HCT116 (cell line): ENCODE data around the gene ARHGAP10. TPM values are rescaled to one million over a fixed set of nuclear protein-coding genes. Genes with fewer than 3 reads are reported as not detected.

Experiments
- ATAC-seq: fragments of 200-7000 bp; cut with Tn5 transposase; 2 replicates; pipeline ENCODE4 v1.9.1; 2020; ENCODE audit warnings: mild to moderate bottlenecking, moderate library complexity
- BruUV-seq: library from RNA; stranded (reverse); fragments of 400-500 nt; replicated peaks from 2 replicates; lab custom pipeline; 2021; lab: Mats Ljungman, UMichigan
- CTCF ChIA-PET: fragments of 300-600 bp; sonication (Branson Sonifier 250); formaldehyde crosslinking; loops from one replicate; lab custom pipeline; 2021; ENCODE audit warnings: antibody characterized with exemption; lab: Charles Lee
- POLR2A ChIA-PET: fragments of 300-600, 350-600 bp; sonication (Branson Sonifier 250); formaldehyde crosslinking; loops from one replicate; lab custom pipeline; 2021; ENCODE audit warnings: antibody characterized with exemption; lab: Charles Lee
- RAD21 ChIA-PET, 2 experiments: fragments of 300-600 bp; sonication (Branson Sonifier 250); formaldehyde crosslinking; loops; one replicate each; lab custom pipeline; 2023; ENCODE audit warnings: low total read pairs in 2 of 2; ENCODE audit not compliant: uncharacterized antibody in 2 of 2, unreplicated experiment in 2 of 2, low non-redundant PET in 1 of 2; lab: Charles Lee
- DNase-seq: peaks from one replicate; pipeline ENCODE4 v3.0.0-alpha.2; 2010; ENCODE audit warnings: low read depth, low spot score
- H2AFZ ChIP-seq: fragments of 200-600 bp; shearing (Covaris generic), sonication (generic); 2 replicates; pipeline ENCODE4 v1.6.1; 2017; ENCODE audit warnings: low read depth, mixed run types, mixed read lengths, antibody characterized with exemption, low read length; ENCODE audit not compliant: poor library complexity, severe bottlenecking
- H3K27ac ChIP-seq: 2 replicates; pipeline ENCODE4 v1.5.1; 2012; ENCODE audit warnings: low read depth, low read length
- H3K27me3 ChIP-seq: fragments of 200-600 bp; sonication (generic); 2 replicates; pipeline ENCODE4 v1.6.1; 2016; ENCODE audit warnings: mixed run types, low read length, mixed read lengths; ENCODE audit not compliant: insufficient read depth
- H3K36me3 ChIP-seq, 2 experiments: fragments of 200-500 bp in 1 of 2; fragments of 200-600 bp in 1 of 2; sonication (Bioruptor generic) in 1 of 2; sonication (generic) in 1 of 2; 2 replicates each; pipeline versions ENCODE4 v1.5.1 to v1.6.1; 2014 to 2016; ENCODE audit warnings: low read length in 2 of 2, inconsistent platforms in 1 of 2, mixed read lengths in 1 of 2, mixed run types in 1 of 2; ENCODE audit not compliant: insufficient read depth in 2 of 2, control insufficient read depth in 1 of 2
- H3K4me1 ChIP-seq, 2 experiments: fragments of 200-600 bp in 1 of 2; sonication (generic) in 1 of 2; 2 replicates each; pipeline versions ENCODE4 v1.5.1 to v1.6.1; 2012 to 2017; ENCODE audit warnings: low read length in 2 of 2, inconsistent platforms in 1 of 2, mild to moderate bottlenecking in 1 of 2, mixed read lengths in 1 of 2, mixed run types in 1 of 2, moderate library complexity in 1 of 2; ENCODE audit not compliant: insufficient read depth in 2 of 2, control insufficient read depth in 1 of 2
- H3K4me2 ChIP-seq: fragments of 200-600 bp; sonication (generic); 2 replicates; pipeline ENCODE4 v1.6.1; 2017; ENCODE audit warnings: mixed run types, low read length, mixed read lengths
- H3K4me3 ChIP-seq, 2 experiments: fragments of 200-600 bp in 1 of 2; sonication (generic) in 1 of 2; replicated peaks in 1 of 2; 2 replicates each; pipeline ENCODE4 v1.5.1; 2011 to 2016; ENCODE audit warnings: low read length in 2 of 2, control low read depth in 1 of 2, low read depth in 1 of 2, mild to moderate bottlenecking in 1 of 2, mixed read lengths in 1 of 2, mixed run types in 1 of 2
- H3K79me2 ChIP-seq: fragments of 200-600 bp; sonication (generic); 2 replicates; pipeline ENCODE4 v1.6.1; 2017; ENCODE audit warnings: mild to moderate bottlenecking, mixed run types, low read length, moderate library complexity, mixed read lengths; ENCODE audit not compliant: insufficient read depth
- H3K9ac ChIP-seq: fragments of 200-600 bp; sonication (generic); 2 replicates; pipeline ENCODE4 v1.6.1; 2016; ENCODE audit warnings: low read length, mixed read lengths
- H3K9me2 ChIP-seq: fragments of 200-600 bp; sonication (generic), shearing (Covaris generic); 2 replicates; pipeline ENCODE4 v1.6.1; 2017; ENCODE audit warnings: mixed run types, mild to moderate bottlenecking, moderate library complexity; ENCODE audit not compliant: insufficient read depth
- H3K9me3 ChIP-seq, 2 experiments: fragments of 200-500 bp in 1 of 2; fragments of 200-600 bp in 1 of 2; sonication (Bioruptor generic) in 1 of 2; sonication (generic) in 1 of 2; 2 replicates each; pipeline ENCODE4 v1.6.1; 2014 to 2017; ENCODE audit warnings: low read length in 2 of 2, mixed read lengths in 2 of 2, inconsistent platforms in 1 of 2, low read depth in 1 of 2, mild to moderate bottlenecking in 1 of 2, mixed run types in 1 of 2, moderate library complexity in 1 of 2; ENCODE audit not compliant: control insufficient read depth in 1 of 2, insufficient read depth in 1 of 2
- H4K20me1 ChIP-seq: fragments of 200-600 bp; sonication (generic), shearing (Covaris generic); 2 replicates; pipeline ENCODE4 v1.6.1; 2017; ENCODE audit warnings: mixed run types, mild to moderate bottlenecking, moderate library complexity; ENCODE audit not compliant: insufficient read depth
- ATF3 ChIP-seq: IDR thresholded peaks from 2 replicates; pipeline ENCODE4 v1.6.1; 2012
- CBX3 ChIP-seq: IDR thresholded peaks from 2 replicates; pipeline ENCODE4 v1.6.1; 2012; ENCODE audit warnings: low read depth
- CEBPB ChIP-seq: IDR thresholded peaks from 2 replicates; pipeline ENCODE4 v1.6.1; 2012; ENCODE audit warnings: low read depth
- CTCF ChIP-seq, 3 experiments: fragments of 200-600 bp in 1 of 3; sonication (generic) in 1 of 3; IDR thresholded peaks in 2 of 3; conservative IDR thresholded peaks in 1 of 3; 2 replicates each; pipeline ENCODE4 v1.5.1; 2012 to 2017; ENCODE audit warnings: low read depth in 2 of 3, low read length in 2 of 3, antibody characterized with exemption in 1 of 3, borderline replicate concordance in 1 of 3, control low read depth in 1 of 3, mild to moderate bottlenecking in 1 of 3, mixed read lengths in 1 of 3, mixed run types in 1 of 3, moderate library complexity in 1 of 3; ENCODE audit not compliant: insufficient read depth in 1 of 3
- EGR1 ChIP-seq: IDR thresholded peaks from 2 replicates; pipeline ENCODE4 v1.6.1; 2012; ENCODE audit warnings: low read depth
- EZH2phosphoT487 ChIP-seq: fragments of 200-600 bp; IDR thresholded peaks from 2 replicates; pipeline ENCODE4 v1.6.1; 2018; ENCODE audit warnings: antibody characterized with exemption, borderline replicate concordance
- FOSL1 ChIP-seq: IDR thresholded peaks from 2 replicates; pipeline ENCODE4 v1.6.1; 2012; ENCODE audit warnings: low read depth
- JUND ChIP-seq: IDR thresholded peaks from 2 replicates; pipeline ENCODE4 v1.6.1; 2012
- POLR2A ChIP-seq: IDR thresholded peaks from 2 replicates; pipeline ENCODE4 v1.7.0; 2011; ENCODE audit warnings: borderline replicate concordance; ENCODE audit not compliant: insufficient read depth, insufficient read length; ENCODE audit errors: extremely low read depth
- RAD21 ChIP-seq: IDR thresholded peaks from 2 replicates; pipeline ENCODE4 v1.6.1; 2012; ENCODE audit warnings: low read depth, mild to moderate bottlenecking
- SIN3A ChIP-seq: IDR thresholded peaks from 2 replicates; pipeline ENCODE4 v1.6.1; 2012; ENCODE audit warnings: low read depth
- SRF ChIP-seq: IDR thresholded peaks from 2 replicates; pipeline ENCODE4 v1.6.1; 2012; ENCODE audit warnings: low read depth
- TCF7L2 ChIP-seq: IDR thresholded peaks from 2 replicates; pipeline ENCODE4 v1.7.0; 2011; ENCODE audit warnings: borderline replicate concordance, inconsistent platforms; ENCODE audit not compliant: insufficient read depth, insufficient read length; ENCODE audit errors: extremely low read depth
- YY1 ChIP-seq: IDR thresholded peaks from 2 replicates; pipeline ENCODE4 v1.6.1; 2011; ENCODE audit warnings: low read length, low read depth, moderate library complexity, mild to moderate bottlenecking; ENCODE audit not compliant: insufficient replicate concordance; ENCODE audit errors: extremely low read depth
- ZFX ChIP-seq: fragments of 450-650 bp; IDR thresholded peaks from 2 replicates; pipeline ENCODE4 v1.6.1; 2017
- ZNF274 ChIP-seq: fragments of 200-500 bp; sonication (Bioruptor generic); IDR thresholded peaks from 2 replicates; pipeline ENCODE4 v1.6.1; 2014; ENCODE audit warnings: mild to moderate bottlenecking, low read depth, low read length, inconsistent platforms
- intact Hi-C: fragments of 100-400 bp; cut with micrococcal nuclease; formaldehyde crosslinking; loops from 2 replicates; pipeline ENCODE4 v1.10.0; 2022
- total RNA-seq: library from RNA; stranded (reverse); gene quantifications from one replicate; pipeline ENCODE4 v1.2.1, GENCODE V29; 2021; ENCODE audit not compliant: unreplicated experiment
- TF ChIP-seq, protein P1 (sequence below): IDR thresholded peaks from 2 replicates; pipeline ENCODE4 v1.6.1; 2011; ENCODE audit warnings: mild to moderate bottlenecking, low read length, moderate library complexity; ENCODE audit not compliant: insufficient replicate concordance; ENCODE audit errors: extremely low read depth

Gene ARHGAP10
- total RNA-seq, 1 experiment from 2014 or later = 24.7 TPM

DNA sequence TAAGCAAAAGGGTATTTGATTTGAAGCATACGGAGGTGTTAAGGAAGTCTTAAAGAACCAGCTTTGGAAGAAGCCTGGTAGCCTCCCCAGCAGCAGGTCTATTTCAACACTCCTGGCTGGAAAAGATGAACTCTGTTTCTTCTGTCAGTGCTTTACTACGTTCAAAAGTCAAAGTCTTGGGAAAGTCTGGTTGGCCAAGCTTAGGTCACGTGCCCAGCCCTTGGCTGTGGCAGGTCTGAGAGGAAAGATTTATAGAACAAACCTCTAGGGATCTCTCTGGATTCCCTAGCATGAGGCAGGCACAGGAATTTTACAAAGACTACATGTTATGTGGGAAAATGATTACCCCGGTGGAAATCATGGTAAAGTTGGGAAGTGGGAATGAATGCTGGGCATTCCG, 8.6 kb upstream of the ARHGAP10 start:
- Histone ChIP-seq H3K4me2 (no peak overlapping the region), H3K27me3 (no peaks in the 10 kb centered on the region), H3K9ac (no peak overlapping the region), H2AFZ (no peak overlapping the region), H3K4me1 (peaks cover 11 to 28% of the 10 kb centered on the region in 2 experiments; a peak in 3 of 4 replicates), H3K9me2 (no peaks in the 10 kb centered on the region), H3K27ac (no peak overlapping the region), H3K36me3 (no peaks in the 10 kb centered on the region), H3K9me3 (no peaks in the 10 kb centered on the region), H4K20me1 (no peaks in the 10 kb centered on the region), H3K4me3 (no peak overlapping the region), H3K79me2 (no peaks in the 10 kb centered on the region)
- ATAC-seq (no peak), DNase-seq (no peak)
- ChIA-PET CTCF (no interaction called here), RAD21 (no interaction called here), POLR2A (no interaction called here)
- TF ChIP-seq JUND (no peak), SIN3A (no peak), ATF3 (no peak), TCF7L2 (no peak), CEBPB (no peak), RAD21 (no peak), ZFX (no peak), CTCF (IDR thresholded peaks at IDR 0.05 in 2 of 3, conservative IDR thresholded peaks at IDR 0.05 in 1 of 3; ENCODE audit: borderline replicate concordance in 1 of 3, insufficient read depth in 1 of 3, low read depth in 2 of 3, low read length in 2 of 3) (no peak), ZNF274 (no peak), SRF (no peak), EGR1 (no peak), EZH2phosphoT487 (no peak), FOSL1 (no peak), POLR2A (no peak), CBX3 (no peak), YY1 (no peak)
- TF ChIP-seq, protein P1, sequence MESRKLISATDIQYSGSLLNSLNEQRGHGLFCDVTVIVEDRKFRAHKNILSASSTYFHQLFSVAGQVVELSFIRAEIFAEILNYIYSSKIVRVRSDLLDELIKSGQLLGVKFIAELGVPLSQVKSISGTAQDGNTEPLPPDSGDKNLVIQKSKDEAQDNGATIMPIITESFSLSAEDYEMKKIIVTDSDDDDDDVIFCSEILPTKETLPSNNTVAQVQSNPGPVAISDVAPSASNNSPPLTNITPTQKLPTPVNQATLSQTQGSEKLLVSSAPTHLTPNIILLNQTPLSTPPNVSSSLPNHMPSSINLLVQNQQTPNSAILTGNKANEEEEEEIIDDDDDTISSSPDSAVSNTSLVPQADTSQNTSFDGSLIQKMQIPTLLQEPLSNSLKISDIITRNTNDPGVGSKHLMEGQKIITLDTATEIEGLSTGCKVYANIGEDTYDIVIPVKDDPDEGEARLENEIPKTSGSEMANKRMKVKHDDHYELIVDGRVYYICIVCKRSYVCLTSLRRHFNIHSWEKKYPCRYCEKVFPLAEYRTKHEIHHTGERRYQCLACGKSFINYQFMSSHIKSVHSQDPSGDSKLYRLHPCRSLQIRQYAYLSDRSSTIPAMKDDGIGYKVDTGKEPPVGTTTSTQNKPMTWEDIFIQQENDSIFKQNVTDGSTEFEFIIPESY = no peak
- no TSS peak for BruUV-seq
- intact Hi-C loops = no loop called here
